ENCODE data around the gene CD80.

DNA sequence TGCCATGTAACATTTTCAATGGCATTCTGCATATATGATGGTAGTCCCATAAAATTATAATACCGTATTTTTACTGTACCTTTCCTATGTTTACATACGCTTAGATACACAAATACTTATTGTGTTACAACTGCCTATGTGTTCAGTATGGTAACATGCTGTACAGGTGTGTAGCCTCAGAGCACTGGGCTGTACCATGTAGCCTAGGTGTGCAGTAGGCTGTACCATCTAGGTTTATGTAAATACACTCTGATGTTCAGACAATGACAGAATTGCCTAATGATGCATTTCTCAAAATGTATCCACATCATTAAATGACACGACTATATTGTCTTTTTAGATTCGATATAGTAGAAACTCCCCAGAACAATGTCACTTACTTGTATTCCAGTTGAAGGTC lies 22.7 kb downstream of the CD80 start:
- TF ChIP-seq TAF1 (IDR thresholded peaks at IDR 0.05; ENCODE audit: low read depth, low read length), result no peak
- no peak for TF ChIP-seq POLR2AphosphoS5 (IDR thresholded peaks at IDR 0.05; ENCODE audit: low read depth, low read length)
- TF ChIP-seq POLR2A (IDR thresholded peaks at IDR 0.05; ENCODE audit: low read depth, low read length), result no peak
- TF ChIP-seq PAX5 (IDR thresholded peaks at IDR 0.05; ENCODE audit: insufficient read depth, low read length, severe bottlenecking), result no peak
- no peak for TF ChIP-seq POU2F2 (IDR thresholded peaks at IDR 0.05; ENCODE audit: low read depth, low read length)
- no peak for TF ChIP-seq SPI1 (IDR thresholded peaks at IDR 0.05; ENCODE audit: low read depth, low read length)
